BLaER1 (cell line): ENCODE measurements around the gene STYK1.

Experiments
- H3K27ac ChIP-seq: shearing (Covaris generic); formaldehyde crosslinking; 2 replicates; pipeline ENCODE4 v1.8.1; 2022
- H3K27me3 ChIP-seq: shearing (Covaris generic); formaldehyde crosslinking; 2 replicates; pipeline ENCODE4 v1.8.1; 2022
- H3K36me3 ChIP-seq: shearing (Covaris generic); formaldehyde crosslinking; 2 replicates; pipeline ENCODE4 v1.8.1; 2022
- H3K4me1 ChIP-seq: shearing (Covaris generic); formaldehyde crosslinking; 2 replicates; pipeline ENCODE4 v1.8.1; 2022
- H3K4me2 ChIP-seq: shearing (Covaris generic); formaldehyde crosslinking; 2 replicates; pipeline ENCODE4 v1.8.1; 2022
- H3K4me3 ChIP-seq: shearing (Covaris generic); formaldehyde crosslinking; 2 replicates; pipeline ENCODE4 v1.8.1; 2022
- H3K9ac ChIP-seq: shearing (Covaris generic); formaldehyde crosslinking; 2 replicates; pipeline ENCODE4 v1.8.1; 2022
- H3K9me3 ChIP-seq: shearing (Covaris generic); formaldehyde crosslinking; 2 replicates; pipeline ENCODE4 v1.8.1; 2022
- H4K20me1 ChIP-seq: shearing (Covaris generic); formaldehyde crosslinking; 2 replicates; pipeline ENCODE4 v1.8.1; 2022
- Cebpa-rat ChIP-seq: shearing (Covaris generic); IDR thresholded peaks from 2 replicates; pipeline ENCODE4 v1.8.1; 2022

STYK1 gene

DNA sequence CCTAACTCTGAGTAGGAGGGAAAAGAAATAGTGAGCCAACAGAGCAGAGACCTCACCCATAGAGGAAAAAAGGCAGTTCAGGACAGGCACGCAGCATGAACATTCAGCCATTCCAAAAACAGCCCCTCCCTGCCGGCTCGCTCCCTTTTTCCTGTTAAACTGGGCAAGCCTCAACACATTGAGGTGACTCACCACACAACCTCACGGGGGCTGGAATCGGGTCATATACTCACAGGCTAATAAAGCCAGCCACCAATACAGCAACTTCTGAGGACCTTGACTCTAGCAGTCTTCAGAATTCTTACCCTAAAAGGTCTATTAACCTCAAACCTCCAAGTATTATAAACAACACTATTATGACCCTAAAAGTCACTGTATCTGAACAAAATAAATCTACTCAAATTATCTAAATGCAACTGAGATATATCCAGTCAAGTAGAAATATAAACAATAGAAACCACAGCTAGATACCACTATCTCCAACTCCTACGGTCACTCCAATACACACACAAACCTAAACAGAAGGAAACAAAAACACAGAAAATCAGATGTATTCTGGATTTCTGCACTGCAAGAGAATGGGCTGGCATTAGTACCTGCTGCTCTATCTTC, 43.0 kb upstream of the STYK1 start:
- TF ChIP-seq Cebpa-rat = no peak
- Histone ChIP-seq H3K9ac (no peak overlapping the region), H3K27ac (no peak overlapping the region), H4K20me1 (peaks cover 72% of the 10 kb centered on the region), H3K27me3 (no peaks in the 10 kb centered on the region), H3K36me3 (peaks cover 56% of the 10 kb centered on the region), H3K4me1 (peaks cover 48% of the 10 kb centered on the region), H3K4me3 (no peak overlapping the region), H3K9me3 (no peaks in the 10 kb centered on the region), H3K4me2 (no peak overlapping the region)

DNA sequence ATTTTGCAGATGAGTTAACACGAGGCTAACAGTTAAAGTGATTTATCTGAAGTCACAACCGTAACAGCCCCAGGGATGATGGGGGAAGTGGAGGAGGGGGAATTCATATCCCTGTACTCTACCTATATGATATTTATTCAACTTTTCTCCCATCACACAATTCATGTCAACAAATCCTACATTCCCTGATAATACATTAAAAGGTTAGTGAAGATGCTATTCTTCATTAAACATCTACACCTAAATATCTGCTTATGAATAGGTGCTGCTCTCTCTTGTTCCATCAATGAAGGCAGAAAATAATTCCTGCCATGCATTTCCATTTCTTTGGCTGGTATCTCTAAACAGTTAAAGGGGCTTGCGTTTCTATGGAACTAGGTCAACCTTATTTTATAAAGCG, 42.4 kb upstream of the STYK1 start:
- Histone ChIP-seq H3K9me3 (no peaks in the 10 kb centered on the region), H3K27ac (no peak overlapping the region), H3K4me1 (peaks cover 43% of the 10 kb centered on the region), H3K9ac (no peak overlapping the region), H4K20me1 (peaks cover 72% of the 10 kb centered on the region), H3K4me3 (no peak overlapping the region), H3K4me2 (no peak overlapping the region), H3K27me3 (no peaks in the 10 kb centered on the region), H3K36me3 (peaks cover 61% of the 10 kb centered on the region)
- TF ChIP-seq Cebpa-rat = no peak

DNA sequence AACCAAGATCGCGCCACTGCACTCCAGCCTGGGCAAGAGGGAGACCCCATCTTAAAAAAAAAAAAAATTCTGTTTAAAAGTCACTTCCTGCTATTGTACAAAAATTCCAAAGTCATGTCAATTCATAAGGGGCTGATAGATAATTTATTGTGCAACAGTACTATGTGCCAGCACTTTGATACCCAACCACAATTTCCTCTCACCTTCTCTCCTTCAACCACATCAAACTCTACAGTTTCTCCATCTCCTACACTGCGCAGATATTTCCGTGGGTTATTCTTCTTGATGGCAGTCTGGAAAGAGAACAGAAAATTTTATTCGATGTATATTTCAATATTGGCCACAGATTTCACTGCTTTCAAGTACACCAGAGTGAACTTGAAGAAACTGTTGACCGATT, 41.6 kb upstream of the STYK1 start:
- Histone ChIP-seq H3K4me1 (peaks cover 37% of the 10 kb centered on the region), H3K27me3 (no peaks in the 10 kb centered on the region), H3K36me3 (peaks cover 68% of the 10 kb centered on the region), H3K9ac (no peak overlapping the region), H3K4me2 (no peak overlapping the region), H3K4me3 (no peak overlapping the region), H3K9me3 (no peaks in the 10 kb centered on the region), H4K20me1 (peaks cover 64% of the 10 kb centered on the region), H3K27ac (no peak overlapping the region)
- TF ChIP-seq Cebpa-rat = no peak

DNA sequence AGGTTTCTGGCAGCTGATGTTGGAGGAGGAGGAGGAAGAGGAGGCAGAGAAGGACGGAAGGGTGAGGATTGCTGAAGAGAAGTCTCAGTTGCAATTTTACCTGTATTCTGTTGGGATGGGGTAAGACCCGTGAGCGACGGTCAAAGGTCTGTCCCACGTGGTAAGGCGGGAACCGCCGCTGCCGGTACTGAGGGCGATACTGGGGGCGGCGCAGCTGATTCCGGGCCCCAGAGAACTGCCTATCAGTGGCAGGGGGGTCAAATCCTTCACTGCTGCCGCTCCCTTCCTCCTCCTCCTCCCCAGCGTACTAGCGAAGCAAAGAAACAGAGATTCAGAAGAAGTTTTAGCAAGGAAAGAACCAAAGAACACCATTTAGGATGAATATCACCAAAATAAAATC, 36.0 kb upstream of the STYK1 start:
- no peaks in the 10 kb centered on the region for H3K9me3 ChIP-seq
- H3K4me3 ChIP-seq = 0 out of 2 replicates have a peak overlapping the region, but pooled peaks have one; percentile 1
- H4K20me1 ChIP-seq = peaks cover 16% of the 10 kb centered on the region; the same call in 1 of the 2 replicates
- H3K27ac ChIP-seq = peak overlapping the region; percentile 78
- no peak for TF ChIP-seq Cebpa-rat
- H3K4me1 ChIP-seq = peaks cover 32% of the 10 kb centered on the region
- peak overlapping the region; percentile 36; the same call in 1 of the 2 replicates for H3K9ac ChIP-seq
- peaks cover 86% of the 10 kb centered on the region for H3K36me3 ChIP-seq
- H3K27me3 ChIP-seq = no peaks in the 10 kb centered on the region
- H3K4me2 ChIP-seq = peak overlapping the region; percentile 66

DNA sequence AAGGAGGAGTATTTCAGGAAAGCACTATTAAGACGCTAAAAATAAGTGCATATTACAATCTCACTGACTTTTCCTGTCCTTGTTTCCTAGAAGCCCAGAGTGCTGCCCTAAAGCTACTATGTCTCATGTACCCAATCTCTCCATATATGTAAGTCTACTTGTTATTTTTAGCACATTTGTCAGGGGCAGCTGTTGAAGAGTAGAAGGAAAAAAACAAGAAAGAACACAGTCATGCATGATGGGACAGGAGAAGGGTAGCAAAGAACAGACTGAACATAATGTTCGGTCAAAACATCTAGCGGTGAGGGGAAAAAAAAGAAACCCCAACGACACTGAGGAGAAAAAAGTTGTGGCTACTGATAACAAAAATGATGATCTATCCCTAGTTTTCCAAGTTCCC, 35.0 kb upstream of the STYK1 start:
- TF ChIP-seq Cebpa-rat = no peak
- H3K4me1 ChIP-seq = peaks cover 32% of the 10 kb centered on the region
- H4K20me1 ChIP-seq = peaks cover 20% of the 10 kb centered on the region; the same call in 1 of the 2 replicates
- peak overlapping the region; percentile 1; the same call in 1 of the 2 replicates for H3K4me3 ChIP-seq
- peak overlapping the region; percentile 78 for H3K27ac ChIP-seq
- peaks cover 85% of the 10 kb centered on the region for H3K36me3 ChIP-seq
- peak overlapping the region; percentile 36; the same call in 1 of the 2 replicates for H3K9ac ChIP-seq
- H3K27me3 ChIP-seq = no peaks in the 10 kb centered on the region
- peak overlapping the region; percentile 66 for H3K4me2 ChIP-seq
- no peaks in the 10 kb centered on the region for H3K9me3 ChIP-seq

DNA sequence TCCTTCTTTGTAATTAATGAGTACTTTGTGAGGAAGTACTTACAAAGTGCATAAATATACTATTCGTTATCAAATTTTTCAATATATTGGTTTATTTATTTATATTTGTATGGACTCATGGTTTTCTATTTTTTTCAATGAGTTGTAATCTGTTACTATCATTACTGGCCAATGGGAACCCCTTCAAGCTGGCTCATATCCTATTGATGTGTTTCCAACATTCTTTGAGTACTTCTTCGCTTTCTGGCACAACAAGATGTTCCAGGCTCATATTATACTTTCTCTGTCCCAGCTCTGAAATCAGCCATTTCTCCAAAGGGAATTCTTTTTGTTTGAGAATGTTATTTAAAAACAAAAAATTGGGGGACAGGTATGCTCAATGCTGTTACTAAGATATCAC, 31.8 kb upstream of the STYK1 start:
- Histone ChIP-seq H4K20me1 (peaks cover 17% of the 10 kb centered on the region; the same call in 1 of the 2 replicates), H3K4me2 (no peak overlapping the region), H3K4me3 (no peak overlapping the region), H3K9me3 (no peaks in the 10 kb centered on the region), H3K9ac (no peak overlapping the region), H3K27me3 (no peaks in the 10 kb centered on the region), H3K36me3 (peaks cover 86% of the 10 kb centered on the region), H3K4me1 (peaks cover 32% of the 10 kb centered on the region), H3K27ac (no peak overlapping the region)
- no peak for TF ChIP-seq Cebpa-rat

DNA sequence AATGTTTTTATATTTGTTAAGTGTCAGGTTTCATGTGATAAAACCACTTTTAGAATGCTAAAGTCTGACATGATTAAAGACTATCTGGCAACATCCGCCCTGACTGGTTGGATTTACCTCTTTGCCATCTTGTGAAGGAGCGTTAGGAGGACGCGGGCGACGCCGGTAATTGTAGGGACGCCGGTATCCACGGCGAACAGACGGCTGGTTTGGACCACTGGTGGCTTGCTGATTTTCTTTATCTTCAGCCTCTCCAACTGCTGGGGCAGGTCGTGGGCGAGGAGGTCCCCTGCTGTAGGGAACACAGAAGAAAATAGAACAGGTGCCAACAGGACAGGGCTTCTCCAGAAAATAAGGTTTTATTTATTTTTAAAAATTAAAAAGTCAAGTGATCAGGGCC, 28.0 kb upstream of the STYK1 start:
- H3K27me3 ChIP-seq = no peaks in the 10 kb centered on the region
- H3K9me3 ChIP-seq = no peaks in the 10 kb centered on the region
- H4K20me1 ChIP-seq = peaks cover 12% of the 10 kb centered on the region; the same call in 1 of the 2 replicates
- no peaks in the 10 kb centered on the region for H3K4me1 ChIP-seq
- TF ChIP-seq Cebpa-rat = no peak
- H3K9ac ChIP-seq = no peak overlapping the region
- H3K4me3 ChIP-seq = no peak overlapping the region
- no peak overlapping the region for H3K4me2 ChIP-seq
- peaks cover 91% of the 10 kb centered on the region for H3K36me3 ChIP-seq
- no peak overlapping the region for H3K27ac ChIP-seq

DNA sequence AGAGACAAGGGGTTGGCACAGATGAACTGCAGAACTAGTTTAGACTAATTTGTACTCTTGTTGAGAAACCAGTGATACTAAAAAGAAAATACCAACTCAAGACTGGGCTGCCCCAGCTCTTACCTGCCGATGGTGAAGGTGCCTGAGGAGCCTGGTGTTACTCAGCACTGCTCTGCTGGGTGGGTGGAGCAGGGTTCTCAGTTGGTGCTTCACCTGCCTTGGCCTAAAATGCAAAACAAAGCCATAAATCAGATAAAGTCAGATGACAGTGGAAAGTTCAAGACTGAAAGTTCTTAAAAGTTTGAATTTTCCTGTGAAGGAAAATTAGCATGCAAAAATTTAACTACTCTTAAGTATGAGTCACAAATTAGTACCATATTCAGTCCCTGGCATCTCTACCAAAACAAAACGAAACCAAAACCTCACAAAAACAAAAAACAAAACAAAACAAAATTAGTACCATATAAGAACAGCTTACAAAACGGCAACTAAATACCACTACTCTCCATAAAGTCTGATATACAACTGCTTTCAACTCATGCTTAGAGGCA, 27.4 kb upstream of the STYK1 start:
- no peaks in the 10 kb centered on the region for H3K4me1 ChIP-seq
- H3K4me2 ChIP-seq = no peak overlapping the region
- no peaks in the 10 kb centered on the region for H3K9me3 ChIP-seq
- H3K27ac ChIP-seq = no peak overlapping the region
- peaks cover 89% of the 10 kb centered on the region for H3K36me3 ChIP-seq
- no peaks in the 10 kb centered on the region for H3K27me3 ChIP-seq
- no peak overlapping the region for H3K4me3 ChIP-seq
- no peak overlapping the region for H3K9ac ChIP-seq
- TF ChIP-seq Cebpa-rat = no peak
- peaks cover 12% of the 10 kb centered on the region; the same call in 1 of the 2 replicates for H4K20me1 ChIP-seq

DNA sequence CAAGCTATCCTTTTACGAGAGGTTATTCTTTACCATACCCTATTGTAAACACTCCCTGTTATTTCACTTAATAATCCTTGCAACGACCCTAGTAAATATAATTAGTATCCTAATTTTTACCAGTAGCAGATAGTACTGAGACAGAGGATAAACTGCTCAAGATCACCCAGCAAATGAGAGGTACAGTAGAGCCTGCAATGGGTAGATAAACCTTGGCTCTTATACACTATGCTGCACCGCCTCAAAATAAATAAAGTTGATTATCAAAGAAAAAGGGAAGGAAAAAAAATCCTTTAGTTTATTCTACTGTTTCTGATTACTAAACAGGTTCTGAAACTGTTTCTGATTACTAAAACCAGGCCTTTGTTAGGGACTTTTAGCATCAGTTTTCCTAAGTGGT, 26.7 kb upstream of the STYK1 start:
- Histone ChIP-seq H3K27me3 (no peaks in the 10 kb centered on the region), H4K20me1 (peaks cover 12% of the 10 kb centered on the region; the same call in 1 of the 2 replicates), H3K27ac (no peak overlapping the region), H3K4me1 (no peaks in the 10 kb centered on the region), H3K9me3 (no peaks in the 10 kb centered on the region), H3K36me3 (peaks cover 88% of the 10 kb centered on the region), H3K4me3 (no peak overlapping the region), H3K9ac (no peak overlapping the region), H3K4me2 (no peak overlapping the region)
- no peak for TF ChIP-seq Cebpa-rat

DNA sequence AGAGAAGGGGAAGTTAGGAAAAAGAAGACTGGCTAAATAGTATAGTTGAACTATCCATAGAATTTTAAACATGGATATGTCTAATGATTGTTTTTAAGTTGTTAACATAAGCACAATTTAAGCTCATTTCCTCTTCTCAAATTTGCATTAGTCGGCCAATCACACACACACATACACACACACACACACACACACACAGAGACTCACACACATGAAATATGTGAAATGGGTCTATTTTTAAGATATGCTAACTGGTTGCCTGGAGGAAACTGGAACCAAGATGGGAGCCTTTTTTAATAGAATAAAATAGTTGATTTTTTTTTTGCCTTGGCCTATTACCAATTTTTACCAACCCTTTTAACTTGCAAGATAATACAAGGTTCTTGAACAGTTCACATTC, 24.0 kb upstream of the STYK1 start:
- Histone ChIP-seq H3K27me3 (no peaks in the 10 kb centered on the region), H4K20me1 (peaks cover 8% of the 10 kb centered on the region; the same call in 1 of the 2 replicates), H3K4me1 (no peaks in the 10 kb centered on the region), H3K9ac (no peak overlapping the region), H3K27ac (no peak overlapping the region), H3K36me3 (peaks cover 69% of the 10 kb centered on the region), H3K4me2 (no peak overlapping the region), H3K9me3 (no peaks in the 10 kb centered on the region), H3K4me3 (no peak overlapping the region)
- no peak for TF ChIP-seq Cebpa-rat
